Non-pigmented ciliary epithelial cell (primary cell): Measurements from ENCODE around the gene AGPS.
"Not testable (repeated sequence)": the region's sequence is repeated elsewhere in the genome, so short reads cannot be mapped to it uniquely, and the experiment has no call there.

Experiments
- DNase-seq: peaks from one replicate; pipeline ENCODE4 v3.0.0-alpha.2; 2010; ENCODE audit warnings: low read depth

Gene AGPS

GRCh38 chr2:177530561-177530960 lies 138.0 kb downstream of the AGPS start:
- DNase-seq = no peak

- DNase-seq = no peak
Observed at GRCh38 chr2:177531706-177532105, 139.1 kb downstream of the AGPS start.

- DNase-seq = no peak
Observed at GRCh38 chr2:177532567-177532966, 140.0 kb downstream of the AGPS start.

GRCh38 chr2:177533253-177533652 lies 140.7 kb downstream of the AGPS start:
- no peak for DNase-seq

- no peak for DNase-seq
Observed at GRCh38 chr2:177535000-177535399, 142.4 kb downstream of the AGPS start.

- no peak for DNase-seq
Observed at GRCh38 chr2:177535958-177536504, 143.5 kb downstream of the AGPS start.

GRCh38 chr2:177537213-177537612 lies 144.6 kb downstream of the AGPS start:
- no peak for DNase-seq

- no peak for DNase-seq
Observed at GRCh38 chr2:177537636-177538035, 145.1 kb downstream of the AGPS start.

- no peak for DNase-seq
Observed at GRCh38 chr2:177538323-177538722, 145.8 kb downstream of the AGPS start.

- DNase-seq = no peak
Observed at GRCh38 chr2:177540283-177540682, 147.7 kb downstream of the AGPS start.

GRCh38 chr2:177541258-177541991 lies 148.9 kb downstream of the AGPS start:
- DNase-seq = no peak

- DNase-seq = no peak
Observed at GRCh38 chr2:177542396-177542795, 149.8 kb downstream of the AGPS start.

- peak; percentile 65 for DNase-seq
Observed at GRCh38 chr2:177543007-177543760, 150.6 kb downstream of the AGPS start.

- no peak for DNase-seq
Observed at GRCh38 chr2:177545143-177545542, 152.6 kb downstream of the AGPS start.

- no peak for DNase-seq
Observed at GRCh38 chr2:177545981-177546585, 153.5 kb downstream of the AGPS start.

GRCh38 chr2:177547122-177547521 lies 154.5 kb downstream of the AGPS start:
- DNase-seq = no peak

GRCh38 chr2:177547772-177548171 lies 155.2 kb downstream of the AGPS start:
- no peak for DNase-seq

- DNase-seq = no peak
Observed at GRCh38 chr2:177548636-177549035, 156.1 kb downstream of the AGPS start.

GRCh38 chr2:177549171-177549570 lies 156.6 kb downstream of the AGPS start:
- no peak for DNase-seq

GRCh38 chr2:177550264-177551200 lies 158.0 kb downstream of the AGPS start:
- DNase-seq = no peak

- not testable (repeated sequence) for DNase-seq
Observed at GRCh38 chr2:177551360-177551759, 158.8 kb downstream of the AGPS start.

- no peak for DNase-seq
Observed at GRCh38 chr2:177551989-177552421, 159.4 kb downstream of the AGPS start.
